GM12892 (cell line): ENCODE results near the gene ACTA2.
A peak's percentile ranks its signal among the peaks of the same experiment; 100 is the strongest.

Experiments used
- POLR2A ChIP-seq: IDR thresholded peaks from 2 replicates; pipeline ENCODE4 v1.6.1; 2011; ENCODE audit warnings: low read depth, low read length, control low read depth
- POLR2AphosphoS5 ChIP-seq: IDR thresholded peaks from 2 replicates; pipeline ENCODE4 v1.6.1; 2011; ENCODE audit warnings: low read depth, low read length, control low read depth
- TAF1 ChIP-seq: IDR thresholded peaks from 2 replicates; pipeline ENCODE4 v1.6.1; 2011; ENCODE audit warnings: low read depth, mild to moderate bottlenecking, control low read depth, low read length, borderline replicate concordance

DNA sequence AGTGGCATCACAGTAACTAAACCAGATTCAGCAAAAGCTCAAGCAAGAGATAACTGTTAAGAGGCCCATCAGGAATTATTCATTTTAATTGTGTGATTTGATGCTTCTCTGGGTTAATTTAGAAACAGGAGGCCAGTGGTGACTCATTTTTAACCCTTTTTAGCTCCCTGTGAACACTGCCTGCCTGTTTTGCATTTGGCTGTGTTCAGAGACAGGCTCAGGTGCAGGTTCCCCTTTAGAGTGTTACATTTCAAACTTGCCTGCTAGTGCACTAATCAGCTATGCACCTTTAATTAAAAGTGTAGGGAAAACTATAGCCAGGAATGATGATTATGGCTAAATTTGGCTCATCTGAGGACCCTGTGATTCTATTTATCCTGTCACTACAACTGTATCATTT, 66.0 kb downstream of the ACTA2 start:
- TF ChIP-seq POLR2AphosphoS5, result peak; percentile 67
- peak; percentile 63 for TF ChIP-seq POLR2A
- TF ChIP-seq TAF1, result no peak
